Subcutaneous abdominal adipose tissue (tissue), 5 donors: Measurements from ENCODE around the gene SAP30.
A peak's percentile ranks its signal among the peaks of the same experiment; 100 is the strongest.

ENCODE experiments used
- H3K27ac ChIP-seq: one replicate; pipeline ENCODE4 v1.7.0; 2013; ENCODE audit warnings: low read depth, mild to moderate bottlenecking, inconsistent platforms, low read length, moderate library complexity
- H3K27me3 ChIP-seq, 5 donors: one replicate each; pipeline ENCODE4 v1.7.0; 2013; ENCODE audit warnings: low read length in 5 of 5, inconsistent platforms in 1 of 5; ENCODE audit not compliant: control insufficient read depth in 5 of 5, insufficient read depth in 4 of 5
- H3K36me3 ChIP-seq, 5 donors: one replicate each; pipeline ENCODE4 v1.7.0; 2013; ENCODE audit warnings: low read length in 5 of 5; ENCODE audit not compliant: control insufficient read depth in 5 of 5, insufficient read depth in 5 of 5
- H3K4me1 ChIP-seq, 5 donors: one replicate each; pipeline ENCODE4 v1.7.0; 2013; ENCODE audit warnings: low read length in 5 of 5, mild to moderate bottlenecking in 3 of 5, moderate library complexity in 1 of 5; ENCODE audit not compliant: control insufficient read depth in 5 of 5, insufficient read depth in 5 of 5
- H3K4me3 ChIP-seq, 5 donors: one replicate each; pipeline ENCODE4 v1.7.0; 2013; ENCODE audit warnings: low read length in 5 of 5, low read depth in 1 of 5
- H3K9ac ChIP-seq, 5 donors: one replicate each; pipeline ENCODE4 v1.7.0; 2013; ENCODE audit warnings: low read length in 5 of 5, mild to moderate bottlenecking in 4 of 5, moderate library complexity in 3 of 5
- H3K9me3 ChIP-seq, 5 donors: one replicate each; pipeline ENCODE4 v1.7.0; 2013; ENCODE audit warnings: low read length in 5 of 5; ENCODE audit not compliant: control insufficient read depth in 5 of 5
- donor health status: healthy.
- donor health status: healthy.
- donor health status: healthy.
- donor health status: healthy.
- donor health status: healthy.

The SAP30 gene

GRCh38 chr4:173413036-173413435 lies 42.3 kb downstream of the SAP30 start:
- H3K9me3 ChIP-seq = no peaks in the 10 kb centered on the region
- no peaks in the 10 kb centered on the region for H3K27me3 ChIP-seq
- H3K9ac ChIP-seq = no peak overlapping the region
- H3K4me1 ChIP-seq = peaks cover 0 to 22% (median 13%) of the 10 kb centered on the region in 5 donors
- no peak overlapping the region for H3K4me3 ChIP-seq
- no peaks in the 10 kb centered on the region for H3K36me3 ChIP-seq
- no peak overlapping the region for H3K27ac ChIP-seq

GRCh38 chr4:173414456-173414855 lies 43.7 kb downstream of the SAP30 start:
- H3K4me1 ChIP-seq = peaks cover 0 to 22% (median 13%) of the 10 kb centered on the region in 5 donors
- no peaks in the 10 kb centered on the region for H3K27me3 ChIP-seq
- H3K36me3 ChIP-seq = no peaks in the 10 kb centered on the region
- H3K4me3 ChIP-seq = no peak overlapping the region
- no peaks in the 10 kb centered on the region for H3K9me3 ChIP-seq
- H3K9ac ChIP-seq = no peak overlapping the region
- no peak overlapping the region for H3K27ac ChIP-seq

GRCh38 chr4:173415092-173415491 lies 44.3 kb downstream of the SAP30 start:
- Histone ChIP-seq H3K9ac (peak overlapping the region in 1 of 5 donors; percentile 16), H3K4me1 (peaks cover 0 to 22% (median 13%) of the 10 kb centered on the region in 5 donors)

GRCh38 chr4:173415885-173416653 lies 45.3 kb downstream of the SAP30 start:
- no peaks in the 10 kb centered on the region for H3K9me3 ChIP-seq
- H3K4me1 ChIP-seq = peaks cover 0 to 20% (median 13%) of the 10 kb centered on the region in 5 donors
- no peak overlapping the region for H3K27ac ChIP-seq
- no peaks in the 10 kb centered on the region for H3K27me3 ChIP-seq
- no peak overlapping the region for H3K9ac ChIP-seq
- H3K36me3 ChIP-seq = no peaks in the 10 kb centered on the region
- no peak overlapping the region for H3K4me3 ChIP-seq

More at GRCh38 chr4:173415092-173415491, 44.3 kb downstream of the SAP30 start:
- no peaks in the 10 kb centered on the region for H3K27me3 ChIP-seq
- H3K4me3 ChIP-seq = no peak overlapping the region
- H3K36me3 ChIP-seq = no peaks in the 10 kb centered on the region
- H3K27ac ChIP-seq = no peak overlapping the region
- H3K9me3 ChIP-seq = no peaks in the 10 kb centered on the region

- H3K27me3 ChIP-seq = no peaks in the 10 kb centered on the region
- H3K4me3 ChIP-seq = no peak overlapping the region
- no peaks in the 10 kb centered on the region for H3K36me3 ChIP-seq
- no peaks in the 10 kb centered on the region for H3K9me3 ChIP-seq
- H3K4me1 ChIP-seq = peaks cover 0 to 19% (median 12%) of the 10 kb centered on the region in 5 donors
- H3K9ac ChIP-seq = no peak overlapping the region
- no peak overlapping the region for H3K27ac ChIP-seq
Measured at GRCh38 chr4:173417833-173418232, 47.1 kb downstream of the SAP30 start.

GRCh38 chr4:173418639-173419038 lies 47.9 kb downstream of the SAP30 start:
- H3K9ac ChIP-seq = no peak overlapping the region
- H3K36me3 ChIP-seq = no peaks in the 10 kb centered on the region
- H3K4me3 ChIP-seq = no peak overlapping the region
- H3K27ac ChIP-seq = no peak overlapping the region
- no peaks in the 10 kb centered on the region for H3K9me3 ChIP-seq
- no peaks in the 10 kb centered on the region for H3K27me3 ChIP-seq
- H3K4me1 ChIP-seq = peaks cover 0 to 16% (median 12%) of the 10 kb centered on the region in 5 donors

GRCh38 chr4:173420324-173420752 lies 49.6 kb downstream of the SAP30 start:
- Histone ChIP-seq H3K9ac (no peak overlapping the region), H3K27ac (no peak overlapping the region), H3K9me3 (no peaks in the 10 kb centered on the region), H3K4me3 (no peak overlapping the region), H3K36me3 (no peaks in the 10 kb centered on the region), H3K4me1 (peaks cover 0 to 9% (median 7%) of the 10 kb centered on the region in 5 donors), H3K27me3 (no peaks in the 10 kb centered on the region)

- H3K4me1 ChIP-seq = peaks cover 0 to 6% (median 2%) of the 10 kb centered on the region in 5 donors
Measured at GRCh38 chr4:173420801-173421200, 50.0 kb downstream of the SAP30 start.

GRCh38 chr4:173424899-173425805 lies 54.4 kb downstream of the SAP30 start:
- no peak overlapping the region for H3K9ac ChIP-seq
- H3K36me3 ChIP-seq = no peaks in the 10 kb centered on the region
- H3K4me3 ChIP-seq = no peak overlapping the region
- no peaks in the 10 kb centered on the region for H3K4me1 ChIP-seq
- H3K27me3 ChIP-seq = no peaks in the 10 kb centered on the region
- H3K9me3 ChIP-seq = no peaks in the 10 kb centered on the region
- no peak overlapping the region for H3K27ac ChIP-seq

More at GRCh38 chr4:173420801-173421200, 50.0 kb downstream of the SAP30 start:
- H3K36me3 ChIP-seq = no peaks in the 10 kb centered on the region
- H3K27me3 ChIP-seq = no peaks in the 10 kb centered on the region
- H3K4me3 ChIP-seq = no peak overlapping the region
- no peak overlapping the region for H3K9ac ChIP-seq
- H3K27ac ChIP-seq = no peak overlapping the region
- H3K9me3 ChIP-seq = no peaks in the 10 kb centered on the region

GRCh38 chr4:173426064-173426463 lies 55.3 kb downstream of the SAP30 start:
- Histone ChIP-seq H3K4me3 (no peak overlapping the region), H3K27ac (no peak overlapping the region), H3K9ac (no peak overlapping the region), H3K36me3 (no peaks in the 10 kb centered on the region), H3K27me3 (no peaks in the 10 kb centered on the region), H3K4me1 (no peaks in the 10 kb centered on the region), H3K9me3 (no peaks in the 10 kb centered on the region)
